K562 (cell line): ENCODE measurements around the gene MROH2B. TPM values are rescaled to one million over a fixed set of nuclear protein-coding genes. Genes with fewer than 3 reads are reported as not detected.

Source experiments
- ATAC-seq: fragments of 200-7000 bp; cut with Tn5 transposase; 3 replicates; pipeline ENCODE4 v1.9.1; 2020; ENCODE audit warnings: moderate library complexity
- BruUV-seq: library from RNA; stranded (reverse); fragments of 400-500 nt; replicated peaks from 2 replicates; lab custom pipeline; 2021; lab: Mats Ljungman, UMichigan
- CTCF ChIA-PET: fragments of 300-600 bp; formaldehyde crosslinking; extraction: SDS; loops from one replicate; lab custom pipeline; 2021; ENCODE audit warnings: low intra/inter-chr PET ratio; lab: Yijun Ruan, JAX
- POLR2A ChIA-PET: fragments of 300-600, 350-650 bp; sonication (Branson Sonifier 250); formaldehyde crosslinking; extraction: SDS; loops from one replicate; lab custom pipeline; 2021; ENCODE audit warnings: antibody characterized with exemption, inconsistent platforms; lab: Yijun Ruan, JAX
- DNase-seq, 4 experiments: peaks; one replicate each; pipeline versions ENCODE4 v3.0.0 to v3.0.0-alpha.2; 2011 to 2018; ENCODE audit warnings: low spot score in 3 of 4, mixed read lengths in 3 of 4; ENCODE audit errors: extremely low read depth in 1 of 4
- FAIRE-seq: peaks from 2 replicates; lab custom pipeline; 2011; peaks lifted over from hg19 to GRCh38; lab: Jason Lieb, UNC
- H2AFZ ChIP-seq: 2 replicates; pipeline ENCODE4 v1.6.0; 2011; ENCODE audit warnings: low read depth, low read length, control low read depth, inconsistent platforms
- H3K27ac ChIP-seq: fragments of 200-600 bp; 3 replicates; pipeline ENCODE4 v1.8.0; 2011; ENCODE audit warnings: low read depth, mild to moderate bottlenecking, control low read depth, inconsistent platforms, low read length, moderate library complexity, mixed read lengths; ENCODE audit errors: extremely low read depth
- H3K27me3 ChIP-seq, 2 experiments: fragments of 300-600 bp in 1 of 2; 2 replicates in 1 of 2; 3 replicates in 1 of 2; pipeline versions ENCODE4 v1.6.0 to v1.8.0; 2011; ENCODE audit warnings: inconsistent platforms in 2 of 2, low read length in 2 of 2, mild to moderate bottlenecking in 1 of 2, mixed read lengths in 1 of 2, moderate library complexity in 1 of 2; ENCODE audit not compliant: control insufficient read depth in 2 of 2, insufficient read depth in 2 of 2
- H3K36me3 ChIP-seq: fragments of 300-600 bp; 3 replicates; pipeline ENCODE4 v1.8.0; 2011; ENCODE audit warnings: mild to moderate bottlenecking, low read length, inconsistent platforms; ENCODE audit not compliant: control insufficient read depth, insufficient read depth
- H3K4me1 ChIP-seq, 2 experiments: fragments of 200-600 bp in 1 of 2; replicated peaks in 1 of 2; 2 replicates in 1 of 2; 3 replicates in 1 of 2; pipeline versions ENCODE4 v1.5.1 to v1.8.0; 2011; ENCODE audit warnings: inconsistent platforms in 2 of 2, low read length in 2 of 2, mild to moderate bottlenecking in 1 of 2, mixed read lengths in 1 of 2, moderate library complexity in 1 of 2; ENCODE audit not compliant: control insufficient read depth in 2 of 2, insufficient read depth in 2 of 2
- H3K4me2 ChIP-seq: 2 replicates; pipeline ENCODE4 v1.6.1; 2011; ENCODE audit warnings: low read length, control low read depth, inconsistent platforms, mixed read lengths; ENCODE audit not compliant: insufficient read depth
- H3K4me3 ChIP-seq: fragments of 200-600 bp; sonication (generic), shearing (Covaris generic); 2 replicates; pipeline ENCODE4 v1.5.1; 2016; ENCODE audit warnings: control low read depth, inconsistent platforms
- H3K79me2 ChIP-seq: fragments of 200-600 bp; 3 replicates; pipeline ENCODE4 v1.8.0; 2011; ENCODE audit warnings: low read length, inconsistent platforms; ENCODE audit not compliant: control insufficient read depth, insufficient read depth
- H3K9ac ChIP-seq, 2 experiments: 2 replicates each; pipeline versions ENCODE4 v1.6.0 to v1.6.1; 2011; ENCODE audit warnings: low read depth in 2 of 2, low read length in 2 of 2, control low read depth in 1 of 2, inconsistent platforms in 1 of 2, mild to moderate bottlenecking in 1 of 2, mixed read lengths in 1 of 2; ENCODE audit not compliant: insufficient read depth in 1 of 2
- H3K9me1 ChIP-seq: one replicate; pipeline ENCODE4 v1.6.0; 2011; ENCODE audit warnings: inconsistent platforms, mild to moderate bottlenecking, low read length, moderate library complexity; ENCODE audit not compliant: control insufficient read depth, insufficient read depth
- H3K9me3 ChIP-seq: replicated peaks from 2 replicates; pipeline ENCODE4 v1.5.1; 2011; ENCODE audit warnings: low read depth, low read length, inconsistent platforms; ENCODE audit not compliant: control insufficient read depth, insufficient read depth
- H4K20me1 ChIP-seq: replicated peaks from 2 replicates; pipeline ENCODE4 v1.6.1; 2011; ENCODE audit warnings: low read length, inconsistent platforms, mixed read lengths; ENCODE audit not compliant: control insufficient read depth, insufficient read depth
- E2F4 ChIP-seq: sonication (generic); formaldehyde crosslinking; IDR thresholded peaks from 2 replicates; pipeline ENCODE4 v1.8.0; 2022; ENCODE audit warnings: mild to moderate bottlenecking, low read depth, missing genetic modification reagents
- PHF21A ChIP-seq: fragments of 450-650 bp; IDR thresholded peaks from 2 replicates; pipeline ENCODE4 v1.6.1; 2017; ENCODE audit warnings: low read depth, borderline replicate concordance
- TBP ChIP-seq: optimal IDR thresholded peaks from 2 replicates; pipeline ENCODE3; 2011; ENCODE audit warnings: low read depth, low read length, improper control_type of control experiment
- ZNF197 ChIP-seq: fragments of 200-800 bp; sonication (Bioruptor generic); IDR thresholded peaks from 2 replicates; pipeline ENCODE4 v1.6.1; 2016; ENCODE audit warnings: low read depth, missing genetic modification characterization, missing compliant biosample characterization
- ZNF347 ChIP-seq: fragments of 450-650 bp; formaldehyde crosslinking; IDR thresholded peaks from 2 replicates; pipeline ENCODE4 v1.4.0; 2020; ENCODE audit warnings: low read depth, mild to moderate bottlenecking, moderate library complexity
- ZNF785 ChIP-seq: fragments of 250-450 bp; sonication (Bioruptor Pico); IDR thresholded peaks from 2 replicates; pipeline ENCODE4 v1.4.0; 2020; ENCODE audit warnings: mild to moderate bottlenecking
- ZZZ3 ChIP-seq: fragments of 450-650 bp; IDR thresholded peaks from 2 replicates; pipeline ENCODE4 v1.6.1; 2016; ENCODE audit warnings: antibody characterized with exemption, mild to moderate bottlenecking, moderate library complexity
- WGBS: fragments of 100-300 bp; shearing (Covaris generic); methylation state at CpG from one replicate; pipeline ENCODE4 v1.1.6; 2016; ENCODE audit warnings: low coverage, mixed read lengths; ENCODE audit not compliant: insufficient coverage; ENCODE audit errors: missing lambda C conversion rate; 5-methylcytosine and 5-hydroxymethylcytosine counted together
- in situ Hi-C: fragments of 300-500 bp; cut with MboI; formaldehyde crosslinking; loops from 4 replicates; pipeline ENCODE4 v1.15.0; 2018; ENCODE audit warnings: inconsistent platforms, mixed read lengths
- intact Hi-C: fragments of 100-400 bp; cut with micrococcal nuclease; formaldehyde crosslinking; loops from 2 replicates; pipeline ENCODE4 v1.14.2; 2022
- polyA plus RNA-seq, 8 experiments: library from polyadenylated mRNA; depleted of rRNA in 4 of 8; stranded (reverse) in 5 of 8; unstranded in 3 of 8; fragments of >200 nt; fragmentation: Nextera tagmentation in 2 of 8; fragmentation: Illumina TruSeq in 1 of 8; extraction: Ambion mirVana in 2 of 8; extraction: Trizol in 1 of 8; gene quantifications; 2 replicates each; pipeline versions ENCODE4 v1.2.1 to v1.2.3, GENCODE V29; 2011 to 2014; ENCODE audit warnings: inconsistent platforms in 1 of 8, missing spikeins in 1 of 8
- total RNA-seq, 7 experiments: library from RNA; depleted of rRNA in 6 of 7; stranded (reverse); fragments of >200 nt in 6 of 7; fragmentation: Illumina TruSeq in 2 of 7; extraction: Trizol in 2 of 7; gene quantifications; 2 replicates each; pipeline versions ENCODE4 v1.2.1 to v1.2.3, GENCODE V29; 2011 to 2021; ENCODE audit warnings: low replicate concordance in 1 of 7
- TF ChIP-seq, protein P1 (sequence below): fragments of 450-650 bp; IDR thresholded peaks from 2 replicates; pipeline ENCODE4 v1.6.1; 2017; ENCODE audit warnings: antibody characterized with exemption
- TF ChIP-seq, protein P2 (sequence below): fragments of 450-650 bp; formaldehyde crosslinking; IDR thresholded peaks from 2 replicates; pipeline ENCODE4 v1.4.0; 2022; ENCODE audit warnings: mild to moderate bottlenecking, moderate library complexity
- TF ChIP-seq, protein P3 (sequence below): IDR thresholded peaks from 3 replicates; pipeline ENCODE4 v1.6.1; 2011; ENCODE audit warnings: borderline replicate concordance, mild to moderate bottlenecking; ENCODE audit not compliant: insufficient read length, insufficient read depth
- TF ChIP-seq, protein P4 (sequence below): fragments of 450-650 bp; IDR thresholded peaks from 2 replicates; pipeline ENCODE4 v1.6.1; 2016; ENCODE audit warnings: antibody characterized with exemption

The MROH2B gene
- total and polyA plus RNA-seq, 9 of the 15 experiments (the other 6 are each of a cell fraction or from before 2014, with no cell fraction given), result not detected

- Histone ChIP-seq H3K79me2 (no peaks in the 10 kb centered on the region), H3K4me1 (no peaks in the 10 kb centered on the region), H3K9me3 (no peaks in the 10 kb centered on the region), H3K9ac (no peak overlapping the region), H4K20me1 (no peaks in the 10 kb centered on the region), H3K27me3 (peaks cover 3 to 6% of the 10 kb centered on the region in 2 experiments; a peak in 2 of 5 replicates), H3K4me3 (no peak overlapping the region)
- POLR2A ChIA-PET, result no interaction called here
- no peak for ATAC-seq
- in situ Hi-C loops, result no loop called here
- FAIRE-seq, result no peak
- no peak for TF ChIP-seq TBP
- TF ChIP-seq E2F4, result no peak
- TF ChIP-seq, protein P1, sequence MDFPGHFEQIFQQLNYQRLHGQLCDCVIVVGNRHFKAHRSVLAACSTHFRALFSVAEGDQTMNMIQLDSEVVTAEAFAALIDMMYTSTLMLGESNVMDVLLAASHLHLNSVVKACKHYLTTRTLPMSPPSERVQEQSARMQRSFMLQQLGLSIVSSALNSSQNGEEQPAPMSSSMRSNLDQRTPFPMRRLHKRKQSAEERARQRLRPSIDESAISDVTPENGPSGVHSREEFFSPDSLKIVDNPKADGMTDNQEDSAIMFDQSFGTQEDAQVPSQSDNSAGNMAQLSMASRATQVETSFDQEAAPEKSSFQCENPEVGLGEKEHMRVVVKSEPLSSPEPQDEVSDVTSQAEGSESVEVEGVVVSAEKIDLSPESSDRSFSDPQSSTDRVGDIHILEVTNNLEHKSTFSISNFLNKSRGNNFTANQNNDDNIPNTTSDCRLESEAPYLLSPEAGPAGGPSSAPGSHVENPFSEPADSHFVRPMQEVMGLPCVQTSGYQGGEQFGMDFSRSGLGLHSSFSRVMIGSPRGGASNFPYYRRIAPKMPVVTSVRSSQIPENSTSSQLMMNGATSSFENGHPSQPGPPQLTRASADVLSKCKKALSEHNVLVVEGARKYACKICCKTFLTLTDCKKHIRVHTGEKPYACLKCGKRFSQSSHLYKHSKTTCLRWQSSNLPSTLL, result no peak
- TF ChIP-seq, protein P2, sequence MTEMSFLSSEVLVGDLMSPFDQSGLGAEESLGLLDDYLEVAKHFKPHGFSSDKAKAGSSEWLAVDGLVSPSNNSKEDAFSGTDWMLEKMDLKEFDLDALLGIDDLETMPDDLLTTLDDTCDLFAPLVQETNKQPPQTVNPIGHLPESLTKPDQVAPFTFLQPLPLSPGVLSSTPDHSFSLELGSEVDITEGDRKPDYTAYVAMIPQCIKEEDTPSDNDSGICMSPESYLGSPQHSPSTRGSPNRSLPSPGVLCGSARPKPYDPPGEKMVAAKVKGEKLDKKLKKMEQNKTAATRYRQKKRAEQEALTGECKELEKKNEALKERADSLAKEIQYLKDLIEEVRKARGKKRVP (CRISPR knock-in tag), result no peak
- no peak for TF ChIP-seq ZZZ3
- TF ChIP-seq, protein P3, sequence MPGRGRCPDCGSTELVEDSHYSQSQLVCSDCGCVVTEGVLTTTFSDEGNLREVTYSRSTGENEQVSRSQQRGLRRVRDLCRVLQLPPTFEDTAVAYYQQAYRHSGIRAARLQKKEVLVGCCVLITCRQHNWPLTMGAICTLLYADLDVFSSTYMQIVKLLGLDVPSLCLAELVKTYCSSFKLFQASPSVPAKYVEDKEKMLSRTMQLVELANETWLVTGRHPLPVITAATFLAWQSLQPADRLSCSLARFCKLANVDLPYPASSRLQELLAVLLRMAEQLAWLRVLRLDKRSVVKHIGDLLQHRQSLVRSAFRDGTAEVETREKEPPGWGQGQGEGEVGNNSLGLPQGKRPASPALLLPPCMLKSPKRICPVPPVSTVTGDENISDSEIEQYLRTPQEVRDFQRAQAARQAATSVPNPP, result no peak
- no peak for TF ChIP-seq ZNF785 (CRISPR knock-in tag)
- no peak for TF ChIP-seq ZNF347 (CRISPR knock-in tag)
- TF ChIP-seq, protein P4, sequence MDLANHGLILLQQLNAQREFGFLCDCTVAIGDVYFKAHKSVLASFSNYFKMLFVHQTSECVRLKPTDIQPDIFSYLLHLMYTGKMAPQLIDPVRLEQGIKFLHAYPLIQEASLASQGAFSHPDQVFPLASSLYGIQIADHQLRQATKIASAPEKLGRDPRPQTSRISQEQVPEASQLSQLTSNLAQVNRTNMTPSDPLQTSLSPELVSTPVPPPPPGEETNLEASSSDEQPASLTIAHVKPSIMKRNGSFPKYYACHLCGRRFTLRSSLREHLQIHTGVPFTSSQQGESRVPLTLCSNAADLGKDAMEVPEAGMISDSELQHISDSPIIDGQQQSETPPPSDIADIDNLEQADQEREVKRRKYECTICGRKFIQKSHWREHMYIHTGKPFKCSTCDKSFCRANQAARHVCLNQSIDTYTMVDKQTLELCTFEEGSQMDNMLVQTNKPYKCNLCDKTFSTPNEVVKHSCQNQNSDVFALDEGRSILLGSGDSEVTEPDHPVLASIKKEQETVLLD, result no peak
- no peak for TF ChIP-seq PHF21A
- TF ChIP-seq ZNF197 (CRISPR knock-in tag), result no peak
- TF ChIP-seq, all 486 proteins: peak for 0
- whole genome bisulfite sequencing, result 0% methylated on average over 4 of the region's 4 CpGs
- Histone ChIP-seq H3K9me1 (no peaks in the 10 kb centered on the region), H3K27ac (no peak overlapping the region), H3K36me3 (no peaks in the 10 kb centered on the region), H3K4me2 (no peak overlapping the region), H2AFZ (no peak overlapping the region)
- CTCF ChIA-PET, result no interaction called here
- no peak for DNase-seq
- intact Hi-C loops, result no loop called here
- BruUV-seq, result no TSS peak
Measured at GRCh38 chr5:40985501-40985900, 85.6 kb downstream of the MROH2B start.
